GM12872 (cell line): Measurements from ENCODE around the gene FBXO34.

ENCODE experiments used
- TF ChIP-seq, protein P1 (sequence below): IDR thresholded peaks from 3 replicates; pipeline ENCODE4 v1.5.1; 2011; ENCODE audit warnings: low read depth, mild to moderate bottlenecking, low read length, moderate library complexity; ENCODE audit not compliant: insufficient read depth

FBXO34 gene

DNA sequence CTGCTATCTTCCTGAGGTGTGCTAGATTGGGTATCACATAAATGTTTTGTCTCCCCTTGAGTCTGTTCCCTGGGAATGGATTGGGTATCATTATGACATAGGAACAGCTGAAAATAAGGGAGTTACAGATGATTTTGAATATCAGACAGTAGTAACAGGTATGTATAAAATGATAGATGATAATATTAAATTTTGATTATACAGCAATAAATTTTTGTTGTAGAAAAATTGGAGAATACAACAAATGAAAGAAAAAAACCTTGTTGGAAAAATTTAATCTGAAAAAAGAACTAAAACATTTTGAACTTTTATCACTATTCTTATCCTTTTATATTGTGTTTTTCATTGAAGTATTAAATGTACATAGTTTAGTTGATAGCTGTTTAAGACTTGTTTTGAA is 43.2 kb downstream of the FBXO34 start:
- TF ChIP-seq, protein P1, sequence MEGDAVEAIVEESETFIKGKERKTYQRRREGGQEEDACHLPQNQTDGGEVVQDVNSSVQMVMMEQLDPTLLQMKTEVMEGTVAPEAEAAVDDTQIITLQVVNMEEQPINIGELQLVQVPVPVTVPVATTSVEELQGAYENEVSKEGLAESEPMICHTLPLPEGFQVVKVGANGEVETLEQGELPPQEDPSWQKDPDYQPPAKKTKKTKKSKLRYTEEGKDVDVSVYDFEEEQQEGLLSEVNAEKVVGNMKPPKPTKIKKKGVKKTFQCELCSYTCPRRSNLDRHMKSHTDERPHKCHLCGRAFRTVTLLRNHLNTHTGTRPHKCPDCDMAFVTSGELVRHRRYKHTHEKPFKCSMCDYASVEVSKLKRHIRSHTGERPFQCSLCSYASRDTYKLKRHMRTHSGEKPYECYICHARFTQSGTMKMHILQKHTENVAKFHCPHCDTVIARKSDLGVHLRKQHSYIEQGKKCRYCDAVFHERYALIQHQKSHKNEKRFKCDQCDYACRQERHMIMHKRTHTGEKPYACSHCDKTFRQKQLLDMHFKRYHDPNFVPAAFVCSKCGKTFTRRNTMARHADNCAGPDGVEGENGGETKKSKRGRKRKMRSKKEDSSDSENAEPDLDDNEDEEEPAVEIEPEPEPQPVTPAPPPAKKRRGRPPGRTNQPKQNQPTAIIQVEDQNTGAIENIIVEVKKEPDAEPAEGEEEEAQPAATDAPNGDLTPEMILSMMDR, result no peak

GRCh38 chr14:55316564-55316963 is 45.3 kb downstream of the FBXO34 start:
- TF ChIP-seq, protein P1, result no peak

DNA sequence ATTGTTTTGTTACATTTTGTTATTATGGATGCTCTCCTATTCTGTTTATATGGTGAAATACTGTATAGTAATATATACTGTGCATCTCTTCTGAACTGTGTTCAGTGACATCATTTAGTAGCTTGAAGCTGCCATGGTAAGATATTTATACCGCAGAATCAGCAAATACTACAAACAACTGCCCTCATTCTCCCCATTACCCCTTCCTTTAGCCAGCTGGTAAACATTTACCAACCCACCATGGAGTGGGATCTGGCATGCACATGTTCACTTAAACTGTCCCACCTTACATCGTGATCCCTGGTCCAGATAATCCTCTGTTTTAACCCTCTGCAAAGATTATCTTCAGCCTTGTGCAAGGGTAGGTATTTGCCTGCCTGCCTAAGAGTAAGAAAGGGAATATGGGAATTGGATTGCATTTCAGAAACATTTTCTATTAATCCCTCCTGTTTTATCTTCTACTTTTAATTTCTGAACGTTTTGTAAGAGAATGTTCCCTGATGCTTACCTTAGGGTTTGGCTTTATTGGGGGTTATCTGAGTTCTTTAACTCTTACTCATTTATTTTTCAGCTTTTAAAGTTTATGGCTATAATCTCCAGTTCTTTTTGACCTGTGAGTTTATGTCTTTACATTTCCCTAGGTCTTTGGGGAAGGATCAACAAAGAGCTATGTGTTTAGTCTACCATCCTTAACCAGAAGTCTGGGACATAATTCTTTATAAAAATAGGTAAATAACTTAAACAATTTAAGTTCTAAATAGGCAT is 46.5 kb downstream of the FBXO34 start:
- TF ChIP-seq, protein P1, result no peak

DNA sequence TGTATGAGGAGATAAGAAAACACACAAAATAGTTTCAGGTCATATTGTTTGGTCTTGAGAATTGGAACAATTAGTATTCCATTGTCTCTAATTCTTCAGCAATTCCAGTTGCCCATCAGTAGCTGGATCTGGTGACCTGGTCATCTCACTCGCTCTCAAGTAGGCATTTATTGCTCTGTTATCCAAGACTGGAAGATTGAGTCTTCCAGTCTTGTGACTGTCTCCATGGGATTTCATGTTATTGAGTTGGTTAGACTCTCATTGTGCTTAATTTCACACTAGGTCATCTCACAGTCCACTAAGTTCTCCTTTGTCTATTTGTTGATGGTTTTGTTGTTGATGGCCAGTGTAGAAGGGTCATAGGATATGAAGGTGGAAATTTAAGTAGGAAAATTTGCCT is 47.5 kb downstream of the FBXO34 start:
- TF ChIP-seq, protein P1, result no peak

GRCh38 chr14:55323910-55324309 is 52.7 kb downstream of the FBXO34 start:
- TF ChIP-seq, protein P1, result no peak

DNA sequence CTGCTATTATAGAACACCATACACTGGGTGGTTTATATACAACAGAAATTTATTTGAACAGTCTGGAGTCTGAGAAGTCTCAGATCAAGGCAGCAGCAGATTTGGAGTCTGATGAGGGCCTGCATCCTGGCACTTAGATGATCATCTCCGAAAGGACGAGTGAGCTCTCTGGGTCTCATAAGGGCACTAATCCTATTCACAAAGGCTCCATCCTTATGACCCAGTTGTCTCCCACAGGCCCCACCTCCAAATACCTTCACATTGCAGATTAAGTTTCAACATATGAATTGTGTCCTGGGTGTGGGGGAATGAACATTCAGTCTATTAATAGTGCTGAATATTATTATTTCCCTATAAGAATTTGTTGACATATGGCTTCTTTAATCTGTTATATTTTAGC is 53.6 kb downstream of the FBXO34 start:
- TF ChIP-seq, protein P1, result no peak

DNA sequence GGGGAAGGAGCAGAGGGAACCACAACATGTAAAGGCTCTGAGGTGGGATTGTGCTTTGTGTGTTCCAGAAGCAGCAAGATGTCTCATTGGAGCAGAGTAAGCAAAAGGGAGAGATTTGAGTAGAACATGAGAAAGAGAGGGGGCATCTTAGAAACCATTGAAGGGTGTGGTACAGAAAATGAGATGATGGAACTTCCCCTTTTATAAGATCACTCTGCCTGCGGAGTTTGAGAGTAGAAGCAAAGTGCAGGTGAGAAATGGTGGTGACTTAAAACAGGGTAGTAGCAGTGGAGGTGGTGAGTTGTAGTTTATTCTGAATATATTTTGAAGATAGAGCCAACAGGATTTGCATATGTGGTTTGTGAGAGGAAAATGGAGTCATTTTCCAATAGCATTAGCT is 56.0 kb downstream of the FBXO34 start:
- TF ChIP-seq, protein P1, result no peak
